KMS-11 (cell line): ENCODE measurements around the gene IST1.

Source experiments
- H2AFZ ChIP-seq: fragments of 200-600 bp; sonication (generic); 2 replicates; pipeline ENCODE4 v1.6.1; 2016; ENCODE audit warnings: antibody characterized with exemption, mixed run types, low read depth
- H3K27ac ChIP-seq: fragments of 200-600 bp; sonication (generic); 2 replicates; pipeline ENCODE4 v1.6.1; 2016; ENCODE audit warnings: mild to moderate bottlenecking, mixed run types
- H3K27me3 ChIP-seq: fragments of 200-600 bp; sonication (generic); 2 replicates; pipeline ENCODE4 v1.6.1; 2017; ENCODE audit warnings: mild to moderate bottlenecking, low read depth, mixed run types, moderate library complexity; ENCODE audit not compliant: insufficient read depth
- H3K36me3 ChIP-seq: fragments of 200-600 bp; sonication (generic); 2 replicates; pipeline ENCODE4 v1.6.1; 2017; ENCODE audit warnings: mild to moderate bottlenecking, mixed run types; ENCODE audit not compliant: insufficient read depth
- H3K4me1 ChIP-seq: fragments of 200-600 bp; sonication (generic); 2 replicates; pipeline ENCODE4 v1.6.1; 2016; ENCODE audit warnings: mild to moderate bottlenecking, low read depth, mixed run types; ENCODE audit not compliant: poor library complexity, severe bottlenecking
- H3K4me2 ChIP-seq: fragments of 200-600 bp; sonication (generic); 2 replicates; pipeline ENCODE4 v1.7.0; 2016; ENCODE audit warnings: mild to moderate bottlenecking, mixed run types
- H3K4me3 ChIP-seq: fragments of 200-600 bp; sonication (generic); IDR thresholded peaks from 2 replicates; pipeline ENCODE4 v1.6.1; 2017; ENCODE audit warnings: low read depth, low read length, mixed read lengths; ENCODE audit not compliant: insufficient read depth
- H3K79me2 ChIP-seq: fragments of 200-600 bp; sonication (generic); 2 replicates; pipeline ENCODE4 v1.6.1; 2016; ENCODE audit warnings: low read depth, mixed run types; ENCODE audit not compliant: insufficient read depth
- H3K9ac ChIP-seq: fragments of 200-600 bp; sonication (generic); 2 replicates; pipeline ENCODE4 v1.6.1; 2016; ENCODE audit warnings: mild to moderate bottlenecking, mixed run types
- H4K20me1 ChIP-seq: fragments of 200-600 bp; sonication (generic); 2 replicates; pipeline ENCODE4 v1.6.1; 2016; ENCODE audit warnings: mild to moderate bottlenecking, mixed run types; ENCODE audit not compliant: insufficient read depth
- TF ChIP-seq, protein P1 (sequence below): fragments of 200-600 bp; sonication (generic); conservative IDR thresholded peaks from 2 replicates; pipeline ENCODE4 v1.6.1; 2017; ENCODE audit warnings: low read depth, mild to moderate bottlenecking, antibody characterized with exemption, low read length, moderate library complexity, mixed read lengths

Gene IST1

GRCh38 chr16:71915350-71915749 lies 20.0 kb downstream of the IST1 start:
- Histone ChIP-seq H3K9ac (no peak overlapping the region), H3K36me3 (peaks cover 15% of the 10 kb centered on the region), H3K27ac (no peak overlapping the region), H3K4me1 (peaks cover 19% of the 10 kb centered on the region), H3K79me2 (peaks cover 98% of the 10 kb centered on the region), H4K20me1 (peaks cover 13% of the 10 kb centered on the region), H2AFZ (no peak overlapping the region), H3K4me3 (no peak overlapping the region), H3K4me2 (no peak overlapping the region), H3K27me3 (no peaks in the 10 kb centered on the region)
- TF ChIP-seq, protein P1, sequence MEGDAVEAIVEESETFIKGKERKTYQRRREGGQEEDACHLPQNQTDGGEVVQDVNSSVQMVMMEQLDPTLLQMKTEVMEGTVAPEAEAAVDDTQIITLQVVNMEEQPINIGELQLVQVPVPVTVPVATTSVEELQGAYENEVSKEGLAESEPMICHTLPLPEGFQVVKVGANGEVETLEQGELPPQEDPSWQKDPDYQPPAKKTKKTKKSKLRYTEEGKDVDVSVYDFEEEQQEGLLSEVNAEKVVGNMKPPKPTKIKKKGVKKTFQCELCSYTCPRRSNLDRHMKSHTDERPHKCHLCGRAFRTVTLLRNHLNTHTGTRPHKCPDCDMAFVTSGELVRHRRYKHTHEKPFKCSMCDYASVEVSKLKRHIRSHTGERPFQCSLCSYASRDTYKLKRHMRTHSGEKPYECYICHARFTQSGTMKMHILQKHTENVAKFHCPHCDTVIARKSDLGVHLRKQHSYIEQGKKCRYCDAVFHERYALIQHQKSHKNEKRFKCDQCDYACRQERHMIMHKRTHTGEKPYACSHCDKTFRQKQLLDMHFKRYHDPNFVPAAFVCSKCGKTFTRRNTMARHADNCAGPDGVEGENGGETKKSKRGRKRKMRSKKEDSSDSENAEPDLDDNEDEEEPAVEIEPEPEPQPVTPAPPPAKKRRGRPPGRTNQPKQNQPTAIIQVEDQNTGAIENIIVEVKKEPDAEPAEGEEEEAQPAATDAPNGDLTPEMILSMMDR, result no peak

- H3K27ac ChIP-seq, result no peak overlapping the region
- TF ChIP-seq, protein P1, result no peak
- H3K79me2 ChIP-seq, result peaks cover 90% of the 10 kb centered on the region
- H2AFZ ChIP-seq, result no peak overlapping the region
- H3K4me2 ChIP-seq, result no peak overlapping the region
- peaks cover 17% of the 10 kb centered on the region for H3K4me1 ChIP-seq
- no peak overlapping the region for H3K4me3 ChIP-seq
- no peak overlapping the region for H3K9ac ChIP-seq
- H3K27me3 ChIP-seq, result no peaks in the 10 kb centered on the region
- H4K20me1 ChIP-seq, result peaks cover 13% of the 10 kb centered on the region
- peaks cover 19% of the 10 kb centered on the region for H3K36me3 ChIP-seq
These were observed 21.1 kb downstream of the IST1 start for GRCh38 chr16:71916397-71916920.

DNA sequence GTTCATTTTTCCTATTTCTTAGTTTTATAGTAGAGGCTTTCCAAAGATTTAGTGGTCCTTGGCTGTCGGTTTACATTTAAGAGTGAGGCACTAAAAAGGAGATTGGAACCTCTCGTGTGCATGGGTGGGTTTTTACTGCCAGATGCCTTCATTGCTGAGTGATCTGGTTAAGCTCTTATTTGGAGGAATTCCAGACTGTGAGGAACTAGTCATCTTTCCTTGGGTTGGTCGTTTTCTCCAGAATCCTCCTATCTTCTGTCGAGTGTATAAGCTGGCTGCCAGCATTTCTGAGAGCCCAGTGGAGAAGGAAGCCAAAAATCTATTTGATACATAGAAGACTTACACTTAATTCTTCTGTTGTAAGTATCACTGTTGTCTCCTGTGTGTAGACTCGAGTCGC lies 22.6 kb downstream of the IST1 start:
- Histone ChIP-seq H3K4me1 (peaks cover 3% of the 10 kb centered on the region), H2AFZ (no peak overlapping the region), H3K79me2 (peaks cover 76% of the 10 kb centered on the region), H3K9ac (no peak overlapping the region), H3K4me3 (no peak overlapping the region), H4K20me1 (peaks cover 3% of the 10 kb centered on the region), H3K27ac (no peak overlapping the region), H3K27me3 (no peaks in the 10 kb centered on the region), H3K36me3 (peaks cover 24% of the 10 kb centered on the region), H3K4me2 (no peak overlapping the region)
- TF ChIP-seq, protein P1, result no peak

- TF ChIP-seq, protein P1, result no peak
- H3K4me3 ChIP-seq, result no peak overlapping the region
- H3K4me1 ChIP-seq, result no peaks in the 10 kb centered on the region
- H3K27me3 ChIP-seq, result no peaks in the 10 kb centered on the region
- peaks cover 65% of the 10 kb centered on the region for H3K79me2 ChIP-seq
- no peak overlapping the region for H2AFZ ChIP-seq
- peaks cover 31% of the 10 kb centered on the region for H3K36me3 ChIP-seq
- no peak overlapping the region for H3K9ac ChIP-seq
- no peaks in the 10 kb centered on the region; the same call in 1 of the 2 replicates for H4K20me1 ChIP-seq
- H3K4me2 ChIP-seq, result no peak overlapping the region
- H3K27ac ChIP-seq, result no peak overlapping the region
These were observed 23.7 kb downstream of the IST1 start for GRCh38 chr16:71919035-71919434.
